CD4-positive, alpha-beta memory T cell (primary cell): Measurements from ENCODE around the gene EFHC2. TPM values are rescaled to one million over a fixed set of nuclear protein-coding genes. Genes with fewer than 3 reads are reported as not detected.
A peak's percentile ranks its signal among the peaks of the same experiment; 100 is the strongest.

Experiments
- CTCF ChIA-PET: fragments of 350-600 bp; sonication (Branson Sonifier 250); formaldehyde crosslinking; loops from one replicate; lab custom pipeline; 2021; ENCODE audit warnings: inconsistent platforms; ENCODE audit not compliant: partially characterized antibody; lab: Charles Lee
- POLR2A ChIA-PET: fragments of 350-600 bp; sonication (Branson Sonifier 250); formaldehyde crosslinking; loops from one replicate; lab custom pipeline; 2021; ENCODE audit not compliant: partially characterized antibody; lab: Charles Lee
- DNase-seq, 5 donors: peaks; one replicate each; pipeline versions ENCODE4 v3.0.0 to v3.0.0-alpha.2; 2020 to 2022; ENCODE audit warnings: mixed read lengths in 1 of 5
- H3K27ac ChIP-seq: one replicate; pipeline ENCODE4 v1.7.0; 2013; ENCODE audit warnings: low read depth, low read length
- H3K27me3 ChIP-seq: 2 replicates; pipeline ENCODE4 v1.7.0; 2013; ENCODE audit warnings: mild to moderate bottlenecking, low read length, moderate library complexity; ENCODE audit not compliant: insufficient read depth
- H3K36me3 ChIP-seq: 2 replicates; pipeline ENCODE4 v1.7.0; 2013; ENCODE audit warnings: mild to moderate bottlenecking, low read length, moderate library complexity; ENCODE audit not compliant: insufficient read depth
- H3K4me1 ChIP-seq: 2 replicates; pipeline ENCODE4 v1.7.0; 2013; ENCODE audit warnings: mild to moderate bottlenecking, low read length, moderate library complexity; ENCODE audit not compliant: insufficient read depth
- H3K4me3 ChIP-seq, 2 donors: one replicate each; pipeline ENCODE4 v1.7.0; 2013; ENCODE audit warnings: low read length in 2 of 2, mild to moderate bottlenecking in 1 of 2
- H3K9me3 ChIP-seq, 2 donors: one replicate each; pipeline ENCODE4 v1.7.0; 2013; ENCODE audit warnings: low read length in 2 of 2, control low read depth in 1 of 2; ENCODE audit not compliant: control insufficient read depth in 1 of 2
- H3K27ac Mint-ChIP-seq, 7 donors: one replicate each; pipeline ENCODE4 v1.8.0; 2020 to 2021; ENCODE audit warnings: mixed read lengths in 7 of 7, mild to moderate bottlenecking in 6 of 7, inconsistent platforms in 3 of 7, moderate library complexity in 3 of 7
- H3K27me3 Mint-ChIP-seq, 2 donors: one replicate each; pipeline ENCODE4 v1.8.0; 2020 to 2021; ENCODE audit warnings: mixed read lengths in 2 of 2
- H3K36me3 Mint-ChIP-seq, 2 donors: one replicate each; pipeline ENCODE4 v1.8.0; 2020 to 2021; ENCODE audit warnings: mixed read lengths in 2 of 2, inconsistent platforms in 1 of 2, mild to moderate bottlenecking in 1 of 2
- H3K4me1 Mint-ChIP-seq, 4 donors: one replicate each; pipeline ENCODE4 v1.8.0; 2020 to 2021; ENCODE audit warnings: mixed read lengths in 4 of 4, mild to moderate bottlenecking in 1 of 4
- H3K4me3 Mint-ChIP-seq, 8 donors: one replicate each; pipeline ENCODE4 v1.8.0; 2020 to 2021; ENCODE audit warnings: mixed read lengths in 8 of 8, mild to moderate bottlenecking in 7 of 8, moderate library complexity in 6 of 8, inconsistent platforms in 3 of 8
- H3K9me3 Mint-ChIP-seq, 8 donors: one replicate each; pipeline ENCODE4 v1.8.0; 2020 to 2021; ENCODE audit warnings: mixed read lengths in 8 of 8, mild to moderate bottlenecking in 5 of 8, inconsistent platforms in 3 of 8, moderate library complexity in 1 of 8
- intact Hi-C: fragments of 100-400 bp; cut with micrococcal nuclease; formaldehyde crosslinking; loops from one replicate; pipeline ENCODE4 v1.15.1; 2023
- polyA plus RNA-seq, 2 donors: library from polyadenylated mRNA; unstranded; fragments of 300-500 nt; fragmentation: Illumina TruSeq; gene quantifications; one replicate each; pipeline ENCODE4 v1.2.3, GENCODE V29; 2021
- total RNA-seq, 2 experiments: library from RNA; stranded (reverse); gene quantifications; one replicate each; pipeline ENCODE4 v1.2.3, GENCODE V29; 2021

The EFHC2 gene
- total and polyA plus RNA-seq, 4 experiments from 2014 or later, result 0.94 to 6.3 (median 3.5) TPM

DNA sequence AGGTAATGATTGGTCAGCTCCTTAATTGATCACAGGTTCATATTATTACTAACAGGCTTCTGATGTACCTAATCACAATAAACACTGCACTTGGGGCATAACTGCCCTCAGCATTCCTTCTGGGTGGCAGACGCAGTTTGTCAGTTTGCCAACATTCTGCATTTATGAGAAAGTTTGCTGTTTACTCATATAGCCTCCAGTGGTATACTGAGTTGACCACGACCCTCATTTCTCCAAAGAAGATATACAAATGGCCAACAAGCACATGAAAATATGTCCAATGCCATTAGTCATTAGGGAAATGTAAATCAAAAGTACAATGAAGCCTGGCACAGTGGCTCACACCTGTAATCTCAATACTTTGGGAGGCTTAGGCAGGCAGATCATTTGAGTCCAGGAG, 26.3 kb downstream of the EFHC2 start:
- ChIA-PET POLR2A (no interaction called here), CTCF (no interaction called here)
- H3K9me3 Mint-ChIP-seq, result peaks cover 0 to 2% (median 0%) of the 10 kb centered on the region in 8 donors
- peaks cover 14% of the 10 kb centered on the region for H3K4me1 ChIP-seq
- no peaks in the 10 kb centered on the region for H3K36me3 ChIP-seq
- no peak for DNase-seq
- H3K4me3 Mint-ChIP-seq, result no peak overlapping the region
- no peaks in the 10 kb centered on the region for H3K27me3 Mint-ChIP-seq
- no peaks in the 10 kb centered on the region for H3K36me3 Mint-ChIP-seq
- no peaks in the 10 kb centered on the region for H3K9me3 ChIP-seq
- H3K27me3 ChIP-seq, result no peaks in the 10 kb centered on the region
- H3K4me3 ChIP-seq, result no peak overlapping the region
- H3K27ac Mint-ChIP-seq, result no peak overlapping the region
- intact Hi-C loops, result no loop called here
- H3K27ac ChIP-seq, result no peak overlapping the region
- peaks cover 10 to 33% (median 21%) of the 10 kb centered on the region in 4 donors for H3K4me1 Mint-ChIP-seq

DNA sequence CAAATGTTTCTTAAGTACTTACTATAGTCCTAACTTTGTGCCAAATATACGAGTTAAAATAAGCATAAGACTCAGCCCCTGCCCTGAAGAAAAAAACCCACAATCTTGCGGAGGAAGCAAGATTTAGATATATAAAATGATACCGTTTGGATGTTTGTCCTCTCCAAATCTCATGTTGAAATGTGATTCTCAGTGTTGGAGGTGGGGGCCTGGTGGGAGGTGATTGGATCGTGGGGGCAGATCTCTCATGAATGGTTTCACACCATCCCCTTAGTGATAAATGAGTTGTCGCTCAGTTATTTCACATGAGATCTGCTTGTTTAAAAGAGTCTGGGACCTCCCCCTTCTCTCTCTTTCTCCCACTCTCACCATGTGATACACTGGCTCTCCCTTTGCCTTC, 28.7 kb downstream of the EFHC2 start:
- H3K36me3 ChIP-seq, result no peaks in the 10 kb centered on the region
- intact Hi-C loops, result loop anchor here (1.0 kb wide), 1 partner anchor 8 kb away; no protein-coding TSS in a partner anchor
- POLR2A ChIA-PET, result no interaction called here
- peak overlapping the region in 3 of 8 donors; percentile 1 to 67 (median 2) for H3K4me3 Mint-ChIP-seq
- peaks cover 14% of the 10 kb centered on the region for H3K4me1 ChIP-seq
- H3K27me3 Mint-ChIP-seq, result no peaks in the 10 kb centered on the region
- no peak overlapping the region for H3K4me3 ChIP-seq
- DNase-seq, result no peak
- H3K27me3 ChIP-seq, result no peaks in the 10 kb centered on the region
- H3K9me3 Mint-ChIP-seq, result peaks cover 0 to 2% (median 0%) of the 10 kb centered on the region in 8 donors
- no peaks in the 10 kb centered on the region for H3K36me3 Mint-ChIP-seq
- H3K4me1 Mint-ChIP-seq, result peaks cover 10 to 26% (median 17%) of the 10 kb centered on the region in 4 donors
- CTCF ChIA-PET, result interaction anchor here (1.3 kb wide), 1 partner anchor 71 kb away, joined by 6 read pairs; no protein-coding TSS in a partner anchor
- H3K27ac ChIP-seq, result no peak overlapping the region
- no peaks in the 10 kb centered on the region for H3K9me3 ChIP-seq
- peak overlapping the region in 1 of 7 donors; percentile 16 for H3K27ac Mint-ChIP-seq

DNA sequence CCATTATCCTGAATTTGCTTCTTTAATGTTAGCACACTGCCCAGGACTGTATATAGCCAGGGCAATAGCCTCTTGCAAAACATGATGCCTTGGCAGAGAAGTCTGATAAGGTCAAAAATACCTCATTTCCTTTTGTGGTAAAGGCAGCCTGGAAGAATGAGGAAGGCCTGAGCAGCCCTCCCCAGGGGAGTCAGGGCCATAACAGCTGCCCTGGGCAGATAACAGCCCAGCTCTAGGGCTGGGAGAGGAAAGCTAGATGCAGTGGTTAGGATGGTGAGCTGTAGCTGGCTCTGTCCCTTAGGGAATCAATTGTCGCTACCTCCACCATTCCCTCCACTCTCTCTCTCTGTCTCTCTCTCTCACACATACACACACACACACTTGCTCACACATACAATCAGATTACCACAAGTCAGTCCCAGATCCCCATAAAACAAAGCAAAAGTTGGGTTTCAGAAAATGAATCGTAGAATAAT, 29.2 kb downstream of the EFHC2 start:
- H3K9me3 ChIP-seq, result no peaks in the 10 kb centered on the region
- intact Hi-C loops, result loop anchor here (1.0 kb wide), 1 partner anchor 9 kb away; no protein-coding TSS in a partner anchor
- H3K27ac ChIP-seq, result no peak overlapping the region
- peaks cover 10 to 26% (median 17%) of the 10 kb centered on the region in 4 donors for H3K4me1 Mint-ChIP-seq
- CTCF ChIA-PET, result interaction anchor here (1.3 kb wide), 1 partner anchor 70 kb away, joined by 6 read pairs; no protein-coding TSS in a partner anchor
- peaks cover 14% of the 10 kb centered on the region for H3K4me1 ChIP-seq
- no peaks in the 10 kb centered on the region for H3K27me3 Mint-ChIP-seq
- no peaks in the 10 kb centered on the region for H3K36me3 ChIP-seq
- peaks cover 0 to 2% (median 0%) of the 10 kb centered on the region in 8 donors for H3K9me3 Mint-ChIP-seq
- POLR2A ChIA-PET, result interaction anchor here (1.2 kb wide), 1 partner anchor 61 kb away, joined by 3 read pairs; no protein-coding TSS in a partner anchor
- peak overlapping the region in 5 of 8 donors; percentile 1 to 67 (median 3) for H3K4me3 Mint-ChIP-seq
- H3K4me3 ChIP-seq, result no peak overlapping the region
- no peaks in the 10 kb centered on the region for H3K27me3 ChIP-seq
- peak in 1 of 5 donors; percentile 5 for DNase-seq
- H3K27ac Mint-ChIP-seq, result peak overlapping the region in 6 of 7 donors; percentile 0 to 29 (median 10)
- H3K36me3 Mint-ChIP-seq, result peaks cover 0 to 4% of the 10 kb centered on the region in 2 donors

DNA sequence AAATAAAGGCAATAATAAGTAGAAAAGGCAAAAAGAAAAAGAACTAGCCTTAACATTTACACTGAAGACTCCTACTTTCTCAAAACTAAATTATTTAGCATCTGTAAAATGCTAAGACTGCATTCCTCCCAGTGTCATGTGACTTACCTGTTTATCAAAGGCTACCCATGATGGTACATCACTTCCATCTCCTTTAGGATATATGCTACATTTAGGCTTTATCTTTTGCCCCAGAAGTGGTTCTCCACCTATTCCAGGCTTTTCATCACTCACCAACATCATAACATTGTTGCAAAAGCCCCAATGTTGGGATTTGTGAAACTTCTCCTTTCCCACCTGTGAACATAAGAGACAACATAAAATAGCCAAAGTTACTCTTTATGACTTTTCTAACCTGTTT, 31.1 kb downstream of the EFHC2 start:
- peaks cover 0 to 2% (median 0%) of the 10 kb centered on the region in 8 donors for H3K9me3 Mint-ChIP-seq
- Histone ChIP-seq H3K4me3 (no peak overlapping the region), H3K27me3 (no peaks in the 10 kb centered on the region), H3K36me3 (no peaks in the 10 kb centered on the region), H3K27ac (no peak overlapping the region), H3K4me1 (peaks cover 14% of the 10 kb centered on the region), H3K9me3 (no peaks in the 10 kb centered on the region)
- POLR2A ChIA-PET, result no interaction called here
- H3K4me1 Mint-ChIP-seq, result peaks cover 10 to 26% (median 17%) of the 10 kb centered on the region in 4 donors
- no peak overlapping the region for H3K4me3 Mint-ChIP-seq
- H3K27ac Mint-ChIP-seq, result peak overlapping the region in 1 of 7 donors; percentile 26
- H3K36me3 Mint-ChIP-seq, result peaks cover 0 to 5% of the 10 kb centered on the region in 2 donors
- CTCF ChIA-PET, result no interaction called here
- no peak for DNase-seq
- intact Hi-C loops, result no loop called here
- H3K27me3 Mint-ChIP-seq, result no peaks in the 10 kb centered on the region

DNA sequence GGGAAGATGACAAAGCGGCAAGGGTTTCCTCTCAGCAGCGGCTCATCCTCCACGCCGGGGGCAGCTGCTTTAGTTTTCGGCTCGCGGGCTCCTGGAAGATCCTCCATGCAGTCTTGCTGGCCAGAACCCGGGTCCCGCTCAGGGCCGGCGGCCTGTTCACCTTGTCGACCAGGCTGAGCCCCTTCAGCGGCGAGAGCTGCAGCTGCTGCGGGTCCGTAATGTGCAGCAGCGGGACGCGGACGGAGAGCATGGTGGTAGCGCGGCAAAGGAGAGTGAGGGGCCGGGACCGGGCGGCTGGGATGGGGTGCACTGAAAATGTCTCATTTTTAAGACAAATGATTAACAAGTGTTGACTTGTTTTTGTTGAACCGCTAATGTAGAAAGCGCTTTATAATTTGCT, 33.2 kb downstream of the EFHC2 start:
- peaks cover 0 to 5% of the 10 kb centered on the region in 2 donors for H3K36me3 Mint-ChIP-seq
- Histone ChIP-seq H3K36me3 (no peaks in the 10 kb centered on the region), H3K4me1 (peaks cover 14% of the 10 kb centered on the region), H3K27ac (no peak overlapping the region), H3K27me3 (no peaks in the 10 kb centered on the region), H3K9me3 (no peaks in the 10 kb centered on the region), H3K4me3 (no peak overlapping the region)
- H3K4me1 Mint-ChIP-seq, result peaks cover 10 to 21% (median 14%) of the 10 kb centered on the region in 4 donors
- peak overlapping the region in 2 of 8 donors; percentile 29 to 45 for H3K4me3 Mint-ChIP-seq
- H3K27ac Mint-ChIP-seq, result no peak overlapping the region
- POLR2A ChIA-PET, result no interaction called here
- no peak for DNase-seq
- intact Hi-C loops, result no loop called here
- no peaks in the 10 kb centered on the region for H3K9me3 Mint-ChIP-seq
- CTCF ChIA-PET, result interaction anchor here (0.6 to 1.9 kb wide), 2 partner anchors 54 to 352 kb away, joined by 3 to 4 read pairs; no protein-coding TSS in a partner anchor
- H3K27me3 Mint-ChIP-seq, result no peaks in the 10 kb centered on the region

DNA sequence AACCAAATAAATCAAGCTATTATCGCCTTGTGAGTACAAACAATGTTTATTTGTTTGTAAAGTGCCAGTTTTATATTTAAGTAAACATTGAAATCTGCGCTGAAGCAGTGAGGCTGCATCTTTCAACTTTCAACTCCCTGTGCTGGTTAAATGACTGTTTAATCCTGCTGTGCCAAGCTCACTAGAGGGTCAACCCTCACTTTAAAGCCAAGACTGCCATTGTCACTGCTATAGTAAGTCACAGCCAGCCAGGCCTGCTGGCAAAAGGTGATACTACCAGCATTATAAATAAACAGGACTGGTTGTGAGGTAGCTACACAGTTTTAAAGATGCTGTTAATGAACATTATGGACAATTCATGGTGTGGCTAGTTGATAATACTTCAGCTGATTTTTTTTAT, 34.6 kb downstream of the EFHC2 start:
- no peak for DNase-seq
- no peak overlapping the region for H3K27ac ChIP-seq
- Mint-ChIP-seq H3K4me3 (no peak overlapping the region), H3K36me3 (peaks cover 0 to 5% of the 10 kb centered on the region in 2 donors), H3K4me1 (peaks cover 2 to 10% (median 4%) of the 10 kb centered on the region in 4 donors), H3K9me3 (no peaks in the 10 kb centered on the region), H3K27me3 (no peaks in the 10 kb centered on the region), H3K27ac (no peak overlapping the region)
- no peaks in the 10 kb centered on the region for H3K27me3 ChIP-seq
- ChIA-PET CTCF (no interaction called here), POLR2A (no interaction called here)
- no peaks in the 10 kb centered on the region for H3K9me3 ChIP-seq
- no peaks in the 10 kb centered on the region for H3K36me3 ChIP-seq
- H3K4me1 ChIP-seq, result peaks cover 6% of the 10 kb centered on the region
- H3K4me3 ChIP-seq, result no peak overlapping the region
- intact Hi-C loops, result no loop called here

DNA sequence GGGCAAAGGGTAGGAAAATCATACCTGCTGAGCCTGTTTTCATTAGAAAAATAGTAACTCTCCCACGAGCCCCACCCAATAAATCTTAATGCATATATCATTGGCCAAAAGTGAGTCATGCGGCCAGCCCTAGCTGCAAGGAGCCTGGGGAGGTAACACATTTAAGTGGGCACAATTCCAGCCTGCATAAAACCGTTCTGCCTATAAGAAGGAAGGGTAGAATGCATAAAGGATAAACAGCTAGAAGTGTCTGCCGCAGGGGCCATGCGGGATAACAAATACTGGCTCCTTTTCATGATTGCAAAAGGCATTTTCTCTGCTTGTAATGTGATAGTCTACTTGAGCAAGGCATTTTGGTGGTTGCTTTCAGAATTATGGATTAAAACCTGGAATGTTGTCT, 37.1 kb downstream of the EFHC2 start:
- Mint-ChIP-seq H3K4me3 (no peak overlapping the region), H3K9me3 (no peaks in the 10 kb centered on the region), H3K27me3 (no peaks in the 10 kb centered on the region), H3K4me1 (peaks cover 0 to 2% (median under 1%) of the 10 kb centered on the region in 4 donors), H3K36me3 (peaks cover 0 to 5% of the 10 kb centered on the region in 2 donors), H3K27ac (no peak overlapping the region)
- H3K27ac ChIP-seq, result no peak overlapping the region
- ChIA-PET CTCF (no interaction called here), POLR2A (no interaction called here)
- no peak overlapping the region for H3K4me3 ChIP-seq
- no peaks in the 10 kb centered on the region for H3K4me1 ChIP-seq
- intact Hi-C loops, result no loop called here
- H3K27me3 ChIP-seq, result no peaks in the 10 kb centered on the region
- DNase-seq, result no peak
- no peaks in the 10 kb centered on the region for H3K36me3 ChIP-seq
- H3K9me3 ChIP-seq, result no peaks in the 10 kb centered on the region
